ENCODE results near the gene SLC24A3. TPM values are rescaled to one million over a fixed set of nuclear protein-coding genes. Genes with fewer than 3 reads are reported as not detected.

Gene SLC24A3
- total RNA-seq, 2 experiments from 2014 or later: not detected

DNA sequence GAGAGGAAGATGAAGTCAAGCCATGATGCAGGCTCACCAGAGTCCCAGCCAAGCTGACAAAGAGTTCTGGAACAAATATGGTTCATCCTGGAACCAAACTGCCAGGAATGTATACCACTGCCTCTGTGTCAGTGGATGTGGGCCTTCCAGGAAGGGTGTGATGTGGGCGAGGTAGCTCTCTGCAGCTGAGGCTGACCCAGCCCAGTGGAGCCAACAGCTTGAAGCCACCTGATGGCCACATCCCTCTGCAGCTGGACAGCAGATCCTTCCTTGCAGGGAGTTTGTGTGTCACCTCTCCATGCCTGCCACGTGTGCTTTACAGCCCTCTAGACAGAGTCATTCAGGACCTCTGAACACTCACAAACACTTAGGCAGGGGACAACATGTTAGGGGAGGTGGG, 403.6 kb downstream of the SLC24A3 start:
- DNase-seq: no peak
- Mint-ChIP-seq H3K36me3 (ENCODE audit: low read depth) (no peaks in the 10 kb centered on the region), H3K27ac (no peak overlapping the region), H3K9me3 (no peaks in the 10 kb centered on the region), H3K4me3 (no peak overlapping the region), H3K4me1 (ENCODE audit: low read depth) (no peaks in the 10 kb centered on the region), H3K27me3 (ENCODE audit: low read depth) (peaks cover 21% of the 10 kb centered on the region)
- intact Hi-C loops (cut with micrococcal nuclease): no loop called here
- CTCF ChIA-PET: no interaction called here

GRCh38 chr20:19616620-19617019, 404.2 kb downstream of the SLC24A3 start:
- Mint-ChIP-seq H3K4me1 (ENCODE audit: low read depth) (no peaks in the 10 kb centered on the region), H3K4me3 (no peak overlapping the region), H3K27me3 (ENCODE audit: low read depth) (peaks cover 22% of the 10 kb centered on the region), H3K9me3 (no peaks in the 10 kb centered on the region), H3K27ac (no peak overlapping the region), H3K36me3 (ENCODE audit: low read depth) (no peaks in the 10 kb centered on the region)
- intact Hi-C loops (cut with micrococcal nuclease): no loop called here
- DNase-seq: no peak
- CTCF ChIA-PET: interaction anchor here (1.1 kb wide), 1 partner anchor 12 kb away, joined by 4 read pairs; no protein-coding TSS in a partner anchor

- no peak overlapping the region for H3K27ac Mint-ChIP-seq
- intact Hi-C loops (cut with micrococcal nuclease): no loop called here
- no peaks in the 10 kb centered on the region for H3K9me3 Mint-ChIP-seq
- DNase-seq: no peak
- no peaks in the 10 kb centered on the region for H3K36me3 Mint-ChIP-seq (ENCODE audit: low read depth)
- CTCF ChIA-PET: interaction anchor here (1.1 kb wide), 1 partner anchor 12 kb away, joined by 4 read pairs; no protein-coding TSS in a partner anchor
- H3K4me3 Mint-ChIP-seq: no peak overlapping the region
- H3K27me3 Mint-ChIP-seq (ENCODE audit: low read depth): peaks cover 20% of the 10 kb centered on the region
- no peaks in the 10 kb centered on the region for H3K4me1 Mint-ChIP-seq (ENCODE audit: low read depth)
These were observed 404.8 kb downstream of the SLC24A3 start for GRCh38 chr20:19617256-19617655.

- no peak for DNase-seq
- peaks cover 1% of the 10 kb centered on the region for H3K9me3 Mint-ChIP-seq
- intact Hi-C loops (cut with micrococcal nuclease): no loop called here
- peaks cover 16% of the 10 kb centered on the region for H3K27me3 Mint-ChIP-seq (ENCODE audit: low read depth)
- no peak overlapping the region for H3K4me3 Mint-ChIP-seq
- H3K4me1 Mint-ChIP-seq (ENCODE audit: low read depth): no peaks in the 10 kb centered on the region
- CTCF ChIA-PET: no interaction called here
- no peaks in the 10 kb centered on the region for H3K36me3 Mint-ChIP-seq (ENCODE audit: low read depth)
- H3K27ac Mint-ChIP-seq: no peak overlapping the region
These were observed 406.3 kb downstream of the SLC24A3 start for GRCh38 chr20:19618711-19619110.

- DNase-seq: no peak
- Mint-ChIP-seq H3K27me3 (ENCODE audit: low read depth) (peaks cover 10% of the 10 kb centered on the region), H3K4me1 (ENCODE audit: low read depth) (no peaks in the 10 kb centered on the region), H3K27ac (no peak overlapping the region), H3K36me3 (ENCODE audit: low read depth) (no peaks in the 10 kb centered on the region), H3K4me3 (no peak overlapping the region), H3K9me3 (peaks cover 6% of the 10 kb centered on the region)
- CTCF ChIA-PET: interaction anchor here (0.7 to 1.3 kb wide), 3 partner anchors 9 to 462 kb away, joined by 3 read pairs; no protein-coding TSS in a partner anchor
- intact Hi-C loops (cut with micrococcal nuclease): no loop called here
These were observed 407.5 kb downstream of the SLC24A3 start for GRCh38 chr20:19619904-19620430.

GRCh38 chr20:19620446-19620845, 408.0 kb downstream of the SLC24A3 start:
- intact Hi-C loops (cut with micrococcal nuclease): no loop called here
- peaks cover 10% of the 10 kb centered on the region for H3K27me3 Mint-ChIP-seq (ENCODE audit: low read depth)
- DNase-seq: no peak
- no peaks in the 10 kb centered on the region for H3K4me1 Mint-ChIP-seq (ENCODE audit: low read depth)
- no peak overlapping the region for H3K4me3 Mint-ChIP-seq
- CTCF ChIA-PET: interaction anchor here (1.1 to 1.3 kb wide), 2 partner anchors 8 to 40 kb away, joined by 3 read pairs; no protein-coding TSS in a partner anchor
- peaks cover 6% of the 10 kb centered on the region for H3K9me3 Mint-ChIP-seq
- H3K27ac Mint-ChIP-seq: no peak overlapping the region
- no peaks in the 10 kb centered on the region for H3K36me3 Mint-ChIP-seq (ENCODE audit: low read depth)

GRCh38 chr20:19621072-19621471, 408.6 kb downstream of the SLC24A3 start:
- CTCF ChIA-PET: interaction anchor here (0.6 kb wide), 1 partner anchor 325 kb away, joined by 3 read pairs; no protein-coding TSS in a partner anchor
- Mint-ChIP-seq H3K4me1 (ENCODE audit: low read depth) (no peaks in the 10 kb centered on the region), H3K4me3 (no peak overlapping the region), H3K9me3 (peaks cover 6% of the 10 kb centered on the region), H3K27ac (no peak overlapping the region), H3K27me3 (ENCODE audit: low read depth) (peaks cover 10% of the 10 kb centered on the region), H3K36me3 (ENCODE audit: low read depth) (no peaks in the 10 kb centered on the region)
- intact Hi-C loops (cut with micrococcal nuclease): no loop called here
- DNase-seq: no peak

- H3K36me3 Mint-ChIP-seq (ENCODE audit: low read depth): no peaks in the 10 kb centered on the region
- CTCF ChIA-PET: interaction anchor here (0.7 kb wide), 2 partner anchors 37 to 133 kb away, joined by 3 read pairs; no protein-coding TSS in a partner anchor
- H3K9me3 Mint-ChIP-seq: peaks cover 11% of the 10 kb centered on the region
- DNase-seq: no peak
- H3K4me1 Mint-ChIP-seq (ENCODE audit: low read depth): peaks cover 4% of the 10 kb centered on the region
- no peak overlapping the region for H3K27ac Mint-ChIP-seq
- intact Hi-C loops (cut with micrococcal nuclease): no loop called here
- H3K4me3 Mint-ChIP-seq: no peak overlapping the region
- H3K27me3 Mint-ChIP-seq (ENCODE audit: low read depth): peaks cover 3% of the 10 kb centered on the region
These were observed 412.0 kb downstream of the SLC24A3 start for GRCh38 chr20:19624221-19624965.

- H3K27ac Mint-ChIP-seq: no peak overlapping the region
- no peaks in the 10 kb centered on the region for H3K36me3 Mint-ChIP-seq (ENCODE audit: low read depth)
- peaks cover 3% of the 10 kb centered on the region for H3K27me3 Mint-ChIP-seq (ENCODE audit: low read depth)
- CTCF ChIA-PET: interaction anchor here (0.7 kb wide), 1 partner anchor 134 kb away, joined by 3 read pairs; no protein-coding TSS in a partner anchor
- no peak overlapping the region for H3K4me3 Mint-ChIP-seq
- no peak for DNase-seq
- intact Hi-C loops (cut with micrococcal nuclease): no loop called here
- H3K9me3 Mint-ChIP-seq: peaks cover 11% of the 10 kb centered on the region
- H3K4me1 Mint-ChIP-seq (ENCODE audit: low read depth): peaks cover 4% of the 10 kb centered on the region
These were observed 413.0 kb downstream of the SLC24A3 start for GRCh38 chr20:19625426-19625825.

DNA sequence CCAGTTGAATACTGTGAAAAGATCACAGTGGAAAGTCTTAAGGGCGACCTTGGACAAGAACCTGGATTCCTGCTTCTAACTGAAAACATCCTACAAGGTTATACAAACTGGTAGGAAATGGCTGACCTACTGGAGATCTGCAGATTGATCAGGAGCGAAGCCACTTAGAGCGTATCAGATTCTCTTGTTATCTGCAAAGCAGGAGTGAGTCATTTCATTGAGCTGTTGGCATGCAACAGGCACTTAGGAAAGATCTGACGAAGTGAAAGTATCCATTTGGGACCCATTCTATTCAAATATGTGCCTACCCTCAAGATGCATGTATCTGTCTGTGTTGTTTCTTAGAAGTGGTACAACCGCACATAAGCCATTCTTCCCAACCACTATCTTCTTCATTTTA, 414.5 kb downstream of the SLC24A3 start:
- Mint-ChIP-seq H3K27me3 (ENCODE audit: low read depth) (no peaks in the 10 kb centered on the region), H3K9me3 (peaks cover 11% of the 10 kb centered on the region), H3K4me1 (ENCODE audit: low read depth) (peaks cover 4% of the 10 kb centered on the region), H3K4me3 (no peak overlapping the region), H3K27ac (no peak overlapping the region), H3K36me3 (ENCODE audit: low read depth) (no peaks in the 10 kb centered on the region)
- intact Hi-C loops (cut with micrococcal nuclease): no loop called here
- no peak for DNase-seq
- CTCF ChIA-PET: no interaction called here

DNA sequence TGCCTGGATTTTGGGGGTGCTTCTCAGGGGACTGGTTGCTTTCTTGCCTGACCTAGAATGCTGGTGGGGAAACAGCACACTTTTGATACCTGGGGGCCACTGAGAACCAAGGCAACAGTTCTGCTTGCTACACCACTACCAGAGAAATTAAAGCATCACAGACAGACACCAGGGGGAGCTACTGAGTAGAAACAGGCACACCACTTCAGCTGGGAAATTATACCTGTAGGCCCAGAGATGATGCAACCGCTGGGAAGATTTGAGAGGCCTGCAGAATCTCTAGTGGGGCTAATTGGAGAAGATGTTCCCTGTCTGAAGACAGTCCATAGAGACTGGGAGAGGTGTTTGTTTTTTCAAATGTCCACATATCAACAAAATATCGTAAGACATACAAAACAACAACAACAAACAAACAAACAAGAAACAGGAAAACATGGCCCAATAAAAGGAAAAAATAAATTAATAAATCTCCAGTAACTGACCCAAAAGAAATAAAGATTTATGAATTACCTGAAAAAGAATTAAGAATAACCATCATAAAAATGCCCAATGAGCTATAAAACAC, 416.2 kb downstream of the SLC24A3 start:
- Mint-ChIP-seq H3K4me3 (no peak overlapping the region), H3K27me3 (ENCODE audit: low read depth) (no peaks in the 10 kb centered on the region), H3K4me1 (ENCODE audit: low read depth) (peaks cover 4% of the 10 kb centered on the region), H3K27ac (no peak overlapping the region), H3K36me3 (ENCODE audit: low read depth) (no peaks in the 10 kb centered on the region), H3K9me3 (peaks cover 10% of the 10 kb centered on the region)
- CTCF ChIA-PET: interaction anchor here (0.6 to 3.2 kb wide), 6 partner anchors 8 to 875 kb away, joined by 3 to 16 read pairs (median 4); no protein-coding TSS in a partner anchor
- intact Hi-C loops (cut with micrococcal nuclease): loop anchor here (1.0 kb wide), 1 partner anchor 34 kb away; no protein-coding TSS in a partner anchor
- peak; percentile 71 for DNase-seq

- Mint-ChIP-seq H3K4me1 (ENCODE audit: low read depth) (peaks cover 4% of the 10 kb centered on the region), H3K4me3 (no peak overlapping the region), H3K27ac (no peak overlapping the region), H3K36me3 (ENCODE audit: low read depth) (no peaks in the 10 kb centered on the region), H3K9me3 (peaks cover 5% of the 10 kb centered on the region), H3K27me3 (ENCODE audit: low read depth) (peaks cover 4% of the 10 kb centered on the region)
- CTCF ChIA-PET: no interaction called here
- no peak for DNase-seq
- intact Hi-C loops (cut with micrococcal nuclease): no loop called here
These were observed 419.0 kb downstream of the SLC24A3 start for GRCh38 chr20:19631410-19631809.

Data from activated naive CD4-positive, alpha-beta T cell treated with anti-CD3 and anti-CD28 coated beads for 36 hours (primary cell).